Superior temporal gyrus (tissue), 1 donor: ENCODE results near the gene DCUN1D2.

ENCODE experiments used
- DNase-seq: peaks from one replicate; pipeline ENCODE4 v3.0.0-alpha.2; 2016; ENCODE audit errors: extremely low spot score

The DCUN1D2 gene

GRCh38 chr13:113423520-113424163, 66.9 kb downstream of the DCUN1D2 start:
- no peak for DNase-seq

DNA sequence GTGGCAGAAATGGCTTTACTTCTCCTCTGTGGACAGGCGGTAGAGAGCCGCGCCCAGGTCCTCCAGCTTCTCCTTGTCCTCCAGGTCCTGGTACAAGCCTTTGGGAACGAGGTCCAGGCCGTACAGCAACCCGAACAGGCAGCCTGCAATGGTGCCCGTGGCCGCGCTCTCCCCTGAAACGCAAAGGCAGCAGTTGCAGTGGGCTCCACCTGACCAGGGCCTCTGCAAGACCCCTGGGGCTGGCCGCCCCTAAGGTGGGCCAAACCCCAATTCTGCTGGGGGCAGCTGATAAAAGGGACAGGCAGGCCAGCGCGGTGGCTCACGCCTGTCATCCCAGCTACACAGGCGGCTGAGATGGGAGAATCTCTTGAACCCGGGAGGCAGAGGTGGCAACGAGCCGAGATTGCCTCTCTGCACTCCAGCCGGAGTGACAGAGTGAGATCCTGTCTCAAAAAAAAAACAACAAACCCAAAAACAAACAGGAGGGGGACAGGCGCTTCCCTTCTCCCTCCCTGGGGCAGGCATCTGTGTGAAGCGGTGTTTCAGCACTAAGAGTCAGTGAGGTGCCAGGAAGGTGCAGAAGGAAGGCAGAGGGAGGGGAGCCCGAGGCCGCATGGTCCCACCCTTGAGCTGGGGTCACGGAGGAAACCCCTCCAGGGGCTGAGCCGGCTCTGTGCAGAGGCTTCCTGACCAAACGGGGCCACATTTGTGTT, 67.5 kb downstream of the DCUN1D2 start:
- no peak for DNase-seq

DNA sequence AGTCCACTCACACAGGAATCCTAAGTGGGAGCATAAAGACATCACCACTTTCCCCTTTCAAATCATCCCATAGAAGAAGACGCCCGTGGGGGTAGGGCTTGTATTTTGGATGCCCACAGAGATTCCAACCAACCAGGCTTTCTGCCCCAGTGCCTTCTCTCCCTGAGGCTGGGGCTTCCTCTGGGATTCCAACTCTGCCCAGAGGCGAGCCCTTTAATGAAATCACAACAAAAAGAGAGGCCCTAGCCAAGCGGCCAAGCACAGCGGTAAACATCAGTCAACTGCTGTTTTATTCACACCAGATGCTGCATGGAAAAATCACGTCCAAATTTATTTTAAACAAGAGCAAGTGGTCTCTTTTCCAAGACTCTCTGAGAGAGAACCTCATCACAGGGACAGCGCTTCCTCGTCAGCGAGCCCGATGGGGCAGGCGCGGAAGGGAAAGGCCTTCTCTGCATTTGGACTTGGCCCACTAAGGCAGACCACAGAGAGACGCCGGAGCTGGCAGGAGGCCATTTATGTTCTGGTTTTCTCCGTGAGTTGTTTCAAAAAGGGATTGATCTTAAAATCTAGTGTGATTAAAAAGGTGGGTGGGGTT, 68.7 kb downstream of the DCUN1D2 start:
- DNase-seq = no peak

GRCh38 chr13:113420833-113421600, 69.5 kb downstream of the DCUN1D2 start:
- no peak for DNase-seq

- no peak for DNase-seq
Observed at GRCh38 chr13:113420232-113420631, 70.3 kb downstream of the DCUN1D2 start.

DNA sequence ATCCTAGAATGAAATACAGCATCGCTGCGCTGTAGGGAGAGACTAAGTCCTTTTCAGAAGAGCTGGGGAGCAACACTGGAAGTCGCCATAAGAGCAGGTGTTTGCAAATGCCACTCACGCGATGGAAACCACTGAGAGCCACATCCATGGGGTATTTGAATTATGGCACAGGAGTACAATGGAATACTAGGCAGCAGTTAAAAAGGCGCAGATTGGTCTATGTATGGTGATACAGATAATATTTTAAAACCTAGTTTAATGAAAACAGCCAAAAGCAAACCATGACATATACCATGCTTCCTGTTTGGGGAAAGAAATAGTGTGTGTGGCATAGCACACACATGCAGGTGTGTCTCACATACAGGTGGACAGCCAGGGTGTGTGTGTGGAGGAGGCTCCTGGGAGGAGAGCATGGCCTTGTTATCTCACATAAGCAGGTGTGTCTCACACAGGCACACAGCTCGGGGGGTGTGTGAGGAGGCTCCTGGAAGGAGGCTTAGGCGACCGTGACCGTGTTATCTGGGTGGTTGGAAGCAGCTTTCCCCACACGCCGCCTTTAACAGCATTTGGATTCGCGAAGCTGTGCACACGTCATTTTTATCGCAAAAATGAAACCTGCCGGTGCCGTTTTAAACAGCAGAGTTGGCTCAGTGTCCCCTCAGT, 70.8 kb downstream of the DCUN1D2 start:
- no peak for DNase-seq

DNA sequence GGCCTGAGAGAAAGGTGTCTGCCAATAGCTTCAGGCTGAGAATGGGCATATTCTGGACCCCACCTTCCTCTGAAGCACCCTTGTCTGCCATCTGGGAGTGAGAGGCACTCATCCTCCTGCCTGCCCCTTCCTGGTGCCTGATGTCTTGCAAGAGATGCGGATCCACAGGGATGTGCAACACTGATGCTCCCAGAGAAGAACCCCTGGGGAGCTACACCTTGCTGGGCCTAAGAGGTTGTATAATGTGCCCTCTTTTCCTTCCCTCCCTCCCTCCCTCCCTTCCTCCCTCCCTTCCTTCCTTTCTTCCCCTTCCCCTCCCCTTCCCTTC, 71.8 kb downstream of the DCUN1D2 start:
- DNase-seq = no peak

GRCh38 chr13:113417836-113418721, 72.4 kb downstream of the DCUN1D2 start:
- no peak for DNase-seq

DNA sequence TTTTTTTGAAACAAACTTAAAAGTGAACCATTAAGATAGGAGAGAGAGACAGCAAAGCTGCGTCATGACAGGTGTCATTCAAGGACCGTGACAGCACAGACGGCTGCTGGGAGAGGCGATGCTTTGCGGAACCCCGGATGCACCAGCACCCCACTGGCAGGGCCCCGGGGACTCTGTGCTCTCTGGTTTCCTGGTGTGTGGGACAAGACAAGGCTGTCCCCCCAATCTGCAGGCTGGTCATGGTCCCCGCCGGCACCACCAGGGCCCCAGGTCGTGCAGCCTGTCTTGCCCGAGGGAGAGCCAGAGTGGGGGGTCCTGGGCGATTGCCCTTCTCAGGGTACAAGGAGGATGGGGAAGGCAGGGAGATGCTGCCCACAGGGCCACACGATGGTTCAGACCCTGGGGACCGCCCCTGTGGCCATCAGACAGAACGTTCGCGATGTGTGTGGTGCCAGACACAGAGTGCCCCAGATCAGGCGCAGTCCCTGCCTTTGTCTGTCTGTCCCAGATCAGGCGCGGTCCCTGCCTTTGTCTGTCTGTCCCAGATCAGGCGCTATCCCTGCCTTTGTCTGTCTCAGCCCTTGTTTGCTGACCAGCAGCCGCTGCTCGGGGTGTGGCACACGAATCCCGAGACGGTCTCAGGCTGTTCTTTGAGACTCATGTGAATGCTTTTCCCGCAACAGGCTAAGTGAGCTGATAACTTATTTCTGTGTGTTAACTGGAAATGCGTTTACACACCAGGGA, 73.3 kb downstream of the DCUN1D2 start:
- DNase-seq = no peak

- no peak for DNase-seq
Observed at GRCh38 chr13:113415825-113416224, 74.7 kb downstream of the DCUN1D2 start.

DNA sequence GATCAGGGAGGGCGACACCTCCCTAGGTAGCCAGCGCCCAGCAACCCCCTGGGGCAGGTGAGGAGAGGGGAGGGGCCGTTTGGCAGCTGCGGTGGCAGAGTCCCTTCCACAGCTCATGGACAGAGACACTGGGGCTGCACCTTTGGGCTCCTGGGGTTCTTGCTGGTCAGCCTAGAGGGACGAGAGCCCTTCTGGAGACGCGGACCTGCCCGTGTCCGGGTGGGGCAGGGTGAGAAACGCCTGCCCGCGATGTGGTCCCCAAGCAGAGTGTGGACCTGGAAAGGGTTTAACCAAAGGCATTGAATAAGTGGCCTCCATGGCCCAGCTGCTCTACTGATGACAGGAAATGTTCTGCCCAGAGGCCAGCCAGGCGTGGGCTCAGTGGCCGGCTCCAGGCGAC, 75.5 kb downstream of the DCUN1D2 start:
- DNase-seq = no peak

DNA sequence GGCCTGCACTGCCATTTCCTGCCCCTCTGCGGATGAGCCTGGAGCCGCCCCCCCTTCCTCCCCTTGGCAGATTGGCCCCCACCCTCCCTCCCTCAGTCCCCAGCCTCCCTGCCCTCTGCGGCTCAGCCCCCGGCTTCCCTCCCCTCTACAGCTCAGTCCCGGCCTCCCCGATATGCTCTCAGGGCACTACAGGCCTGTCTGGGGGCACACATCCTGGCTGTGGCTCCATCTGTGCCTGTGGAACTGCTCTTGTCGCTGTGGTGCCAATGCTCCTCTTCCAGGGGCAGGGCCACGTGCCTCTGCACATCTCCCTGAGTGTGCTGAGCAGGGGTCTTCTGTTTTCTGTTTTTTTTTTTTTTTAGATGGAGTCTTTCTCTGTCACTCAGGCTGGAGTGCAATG, 76.2 kb downstream of the DCUN1D2 start:
- no peak for DNase-seq

GRCh38 chr13:113413898-113414282, 76.6 kb downstream of the DCUN1D2 start:
- no peak for DNase-seq

DNA sequence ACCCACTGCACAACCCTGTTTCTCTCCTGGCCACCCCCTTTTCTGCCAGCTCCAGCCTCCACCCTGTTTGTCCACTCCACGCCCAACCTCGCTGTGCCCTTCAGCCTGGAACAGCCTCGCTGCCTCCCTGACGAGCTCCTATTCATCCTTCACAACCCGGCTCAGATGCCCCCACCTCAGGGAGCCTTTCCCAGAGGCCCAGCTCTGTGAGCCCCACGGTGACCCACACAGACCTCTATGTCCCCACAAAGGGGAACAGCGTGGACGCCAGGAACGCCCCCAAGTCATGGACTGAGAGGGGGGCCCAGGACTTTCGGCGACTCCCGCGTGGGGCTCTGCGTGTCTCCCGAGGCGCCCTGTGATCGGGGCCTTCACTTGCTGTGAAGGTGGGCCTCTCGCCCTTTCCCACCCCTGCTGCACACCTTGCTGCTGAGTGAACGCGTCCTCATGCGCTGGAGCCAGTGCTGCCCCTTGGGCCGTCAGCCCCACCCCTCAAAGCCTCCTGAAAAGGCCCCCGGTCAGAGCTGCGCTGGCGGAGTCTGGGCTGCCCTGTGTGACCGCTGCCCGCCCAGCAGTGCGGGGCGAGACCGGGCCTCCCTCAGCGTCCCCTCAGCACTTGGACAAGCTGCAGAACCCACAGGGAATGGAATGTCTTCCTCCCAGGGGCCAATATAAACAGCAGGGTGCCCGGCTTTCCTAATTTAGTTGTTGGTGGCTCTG, 77.2 kb downstream of the DCUN1D2 start:
- DNase-seq = no peak

DNA sequence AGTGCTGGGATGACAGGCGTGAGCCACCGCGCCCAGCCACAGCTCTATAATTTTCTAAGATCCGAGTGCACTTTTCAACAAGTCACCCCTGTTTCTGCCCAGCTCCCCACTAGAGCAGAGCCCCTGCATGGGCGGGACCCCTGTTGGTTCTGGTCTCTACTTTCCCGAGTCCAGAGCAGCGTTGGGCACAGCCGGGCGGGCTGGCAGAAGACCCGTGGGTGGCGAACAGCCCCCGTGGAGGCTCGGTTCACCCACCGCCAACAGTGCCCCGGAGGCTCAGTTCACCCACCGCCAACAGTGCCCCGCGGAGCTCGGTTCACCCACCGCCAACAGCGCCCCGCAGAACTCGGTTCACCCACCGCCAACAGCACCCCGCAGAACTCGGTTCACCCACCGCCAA, 78.1 kb downstream of the DCUN1D2 start:
- no peak for DNase-seq

GRCh38 chr13:113411216-113412023, 79.1 kb downstream of the DCUN1D2 start:
- no peak for DNase-seq

DNA sequence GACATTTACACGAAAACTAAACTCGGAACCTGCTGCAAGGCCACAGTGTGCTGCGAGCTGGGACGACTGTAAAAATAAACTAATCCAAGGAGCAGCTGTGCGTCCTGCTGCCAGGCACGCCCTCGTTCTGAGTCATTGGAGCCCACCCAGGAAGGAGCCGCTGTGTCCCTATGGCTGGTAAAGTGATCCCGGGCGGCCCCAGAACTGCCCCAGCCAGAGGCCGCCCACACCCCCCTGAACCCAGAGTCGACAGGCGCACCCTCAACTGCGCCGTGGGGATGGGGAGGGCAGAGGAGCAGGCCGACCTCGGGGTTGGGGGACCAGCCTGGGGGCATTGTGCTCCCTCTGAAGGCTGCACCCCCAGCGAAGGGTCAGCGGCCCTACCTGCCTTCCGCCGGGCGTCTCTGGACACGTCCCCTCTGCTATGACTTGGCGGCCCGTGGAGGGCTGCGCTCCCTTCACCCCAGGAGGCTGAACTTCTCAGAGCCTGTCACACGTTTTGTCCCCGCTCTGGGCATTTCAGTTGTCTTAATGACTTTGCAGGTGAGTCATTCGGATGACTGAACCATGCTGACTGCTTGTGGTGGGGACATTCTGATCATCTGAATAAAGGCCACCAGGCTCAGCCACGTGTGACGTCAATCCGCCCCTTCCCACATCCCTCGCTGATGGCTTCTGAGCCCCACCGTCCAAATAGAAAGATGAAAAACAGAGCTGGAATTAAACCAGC, 79.9 kb downstream of the DCUN1D2 start:
- no peak for DNase-seq

- no peak for DNase-seq
Observed at GRCh38 chr13:113408562-113408961, 81.9 kb downstream of the DCUN1D2 start.
